T47D (cell line): ENCODE results near the gene NOPCHAP1.
A peak's percentile ranks its signal among the peaks of the same experiment; 100 is the strongest.

Experiments
- DNase-seq, 2 experiments: peaks; one replicate each; pipeline versions ENCODE4 v3.0.0 to v3.0.0-alpha.2; 2011 to 2012; ENCODE audit warnings: low read depth in 1 of 2, low spot score in 1 of 2
- JUND ChIP-seq: IDR thresholded peaks from 2 replicates; pipeline ENCODE4 v1.6.1; 2012; ENCODE audit warnings: low read depth
- in situ Hi-C: cut with HindIII; loops from 2 replicates; pipeline ENCODE4 v1.10.0; 2016; ENCODE audit warnings: low sequenced_read_pairs, low pct_unique_long_range_greater_than_20kb

NOPCHAP1 gene

GRCh38 chr12:105001476-105001875, 15.4 kb downstream of the NOPCHAP1 start:
- TF ChIP-seq JUND, result no peak
- no peak for DNase-seq
- in situ Hi-C loops, result no loop called here

- DNase-seq, result no peak
- TF ChIP-seq JUND, result no peak
- in situ Hi-C loops, result no loop called here
Measured at GRCh38 chr12:105013892-105014291, 27.8 kb downstream of the NOPCHAP1 start.

- TF ChIP-seq JUND, result no peak
- DNase-seq, result no peak
- in situ Hi-C loops, result no loop called here
Measured at GRCh38 chr12:105014603-105015002, 28.5 kb downstream of the NOPCHAP1 start.

- no peak for DNase-seq
- TF ChIP-seq JUND, result no peak
- in situ Hi-C loops, result no loop called here
Measured at GRCh38 chr12:105015543-105015942, 29.4 kb downstream of the NOPCHAP1 start.

GRCh38 chr12:105018012-105018411, 31.9 kb downstream of the NOPCHAP1 start:
- no peak for TF ChIP-seq JUND
- in situ Hi-C loops, result no loop called here
- DNase-seq, result no peak

- in situ Hi-C loops, result no loop called here
- no peak for TF ChIP-seq JUND
- no peak for DNase-seq
Measured at GRCh38 chr12:105018776-105019175, 32.7 kb downstream of the NOPCHAP1 start.

GRCh38 chr12:105020241-105020962, 34.3 kb downstream of the NOPCHAP1 start:
- in situ Hi-C loops, result no loop called here
- DNase-seq, result peak in 1 of 2 experiments; percentile 43
- TF ChIP-seq JUND, result no peak

GRCh38 chr12:105024928-105025327, 38.8 kb downstream of the NOPCHAP1 start:
- DNase-seq, result no peak
- in situ Hi-C loops, result no loop called here
- TF ChIP-seq JUND, result no peak

- in situ Hi-C loops, result no loop called here
- TF ChIP-seq JUND, result no peak
- DNase-seq, result peak in 1 of 2 experiments; percentile 18
Measured at GRCh38 chr12:105025890-105026289, 39.8 kb downstream of the NOPCHAP1 start.

- TF ChIP-seq JUND, result no peak
- in situ Hi-C loops, result no loop called here
- peak in 1 of 2 experiments; percentile 20 for DNase-seq
Measured at GRCh38 chr12:105026411-105026810, 40.3 kb downstream of the NOPCHAP1 start.

GRCh38 chr12:105030820-105031807, 45.0 kb downstream of the NOPCHAP1 start:
- no peak for TF ChIP-seq JUND
- in situ Hi-C loops, result no loop called here
- no peak for DNase-seq

GRCh38 chr12:105032703-105033357, 46.7 kb downstream of the NOPCHAP1 start:
- in situ Hi-C loops, result no loop called here
- TF ChIP-seq JUND, result no peak
- no peak for DNase-seq

- DNase-seq, result no peak
- TF ChIP-seq JUND, result no peak
- in situ Hi-C loops, result no loop called here
Measured at GRCh38 chr12:105033851-105034250, 47.7 kb downstream of the NOPCHAP1 start.
